Stimulated activated CD8-positive, alpha-beta memory T cell treated with anti-CD3 and anti-CD28 coated beads, Interleukin-12 subunit alpha, Interleukin-12 subunit beta, amount 100 ng/mL, for 24 hours (primary cell): ENCODE data around the gene CHD5.

Experiments used
- DNase-seq: peaks from one replicate; pipeline ENCODE4 v3.0.0-alpha.2; 2020; ENCODE audit errors: extremely low read depth

Gene CHD5

DNA sequence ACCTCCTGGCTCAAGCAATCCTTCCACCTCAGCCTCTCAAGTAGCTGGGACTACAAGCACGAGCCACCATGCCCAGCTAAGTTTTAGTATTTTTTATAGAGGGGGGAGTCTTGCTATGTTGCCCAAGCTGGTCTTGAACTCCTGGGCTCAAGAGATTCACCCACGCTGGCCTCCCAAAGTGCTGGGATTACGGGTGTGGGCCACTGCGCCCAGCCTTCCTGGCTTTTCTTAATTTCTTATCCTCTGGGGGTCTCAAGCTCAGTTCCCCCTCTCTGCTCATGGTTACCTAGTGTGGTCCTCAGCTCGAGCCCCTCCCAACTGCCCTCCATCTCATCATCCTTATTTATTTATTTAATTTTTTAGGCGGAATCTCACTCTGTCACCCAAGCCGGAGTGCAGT is 22.1 kb upstream of the CHD5 start:
- no peak for DNase-seq

DNA sequence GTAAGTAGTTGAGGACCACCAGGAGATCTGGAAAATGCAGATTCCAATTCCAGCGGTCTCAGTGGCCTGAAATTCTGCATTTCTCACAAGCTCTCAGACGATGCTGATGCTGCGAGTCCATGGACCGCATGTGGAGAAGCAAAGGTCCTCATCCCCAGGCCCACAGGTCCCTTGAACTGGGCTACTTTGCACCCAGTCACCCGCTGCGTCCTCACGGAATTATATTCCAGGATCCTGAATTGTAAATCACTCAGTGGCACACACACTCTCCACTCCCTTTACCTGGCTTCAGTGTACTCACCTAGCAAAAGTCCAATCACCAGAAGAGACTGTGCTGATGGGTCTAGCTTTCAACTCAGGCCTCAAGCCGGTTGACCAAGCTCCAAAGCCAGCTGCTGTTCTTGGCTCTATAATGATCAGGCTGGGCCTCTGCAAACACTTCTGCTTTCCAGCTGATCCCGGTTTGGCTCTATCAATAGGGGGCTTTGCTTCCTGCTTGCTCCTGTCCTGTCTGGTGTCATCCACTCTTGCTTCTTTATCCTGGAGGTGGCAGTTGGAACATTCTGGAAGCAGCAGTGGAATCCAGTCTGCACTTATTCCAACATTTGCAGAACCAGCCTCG is 20.2 kb upstream of the CHD5 start:
- DNase-seq = no peak

DNA sequence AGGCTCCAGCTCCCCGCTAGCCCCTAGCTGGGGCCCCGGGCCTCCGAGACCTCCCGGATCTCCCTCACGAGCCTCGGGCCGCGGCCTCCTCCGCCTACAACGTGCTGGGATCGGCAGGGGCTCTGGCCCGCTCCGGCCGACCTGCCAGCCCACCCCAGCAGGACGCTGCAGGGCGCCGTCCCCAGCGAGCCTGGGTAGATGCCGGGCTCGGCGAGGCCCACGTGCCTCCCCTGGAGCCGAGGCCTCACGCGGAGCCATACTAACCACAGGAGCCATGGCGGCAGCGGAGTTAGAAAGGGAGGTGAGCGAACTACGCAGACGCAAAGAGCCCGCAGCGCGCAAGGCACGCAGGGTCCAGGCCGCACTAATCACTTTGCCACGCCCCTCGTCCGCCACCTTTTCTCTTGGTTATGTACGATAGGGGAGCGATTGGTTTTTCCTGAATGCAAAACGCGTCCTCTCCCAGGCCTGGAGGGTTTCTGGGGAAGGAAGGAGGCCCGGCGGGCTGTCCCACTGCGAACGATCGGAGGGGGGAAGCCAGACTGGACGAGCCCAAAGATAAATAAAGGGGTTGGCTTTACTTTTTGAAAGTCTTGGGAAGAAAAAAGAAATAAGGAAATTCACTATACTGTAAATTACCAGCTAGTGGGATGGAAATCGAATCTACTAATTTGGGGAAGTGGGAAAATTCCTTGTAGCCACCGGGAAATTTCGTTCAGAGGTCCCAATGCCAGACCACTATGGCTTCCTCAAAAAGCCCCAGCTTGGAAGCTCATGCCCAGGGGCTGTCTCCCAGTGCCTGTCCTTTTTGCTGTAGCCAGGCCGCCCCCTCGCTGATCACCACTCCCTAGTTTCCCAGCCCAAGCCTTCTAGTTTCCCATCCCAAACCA is 19.4 kb upstream of the CHD5 start, which contains the start of gene RPL22:
TSS of gene RPL22 (minus strand) at position 298 of the 890 bp plus-strand sequence. CDS start at position 276, 22 bp downstream.
- peak; percentile 93 for DNase-seq

DNA sequence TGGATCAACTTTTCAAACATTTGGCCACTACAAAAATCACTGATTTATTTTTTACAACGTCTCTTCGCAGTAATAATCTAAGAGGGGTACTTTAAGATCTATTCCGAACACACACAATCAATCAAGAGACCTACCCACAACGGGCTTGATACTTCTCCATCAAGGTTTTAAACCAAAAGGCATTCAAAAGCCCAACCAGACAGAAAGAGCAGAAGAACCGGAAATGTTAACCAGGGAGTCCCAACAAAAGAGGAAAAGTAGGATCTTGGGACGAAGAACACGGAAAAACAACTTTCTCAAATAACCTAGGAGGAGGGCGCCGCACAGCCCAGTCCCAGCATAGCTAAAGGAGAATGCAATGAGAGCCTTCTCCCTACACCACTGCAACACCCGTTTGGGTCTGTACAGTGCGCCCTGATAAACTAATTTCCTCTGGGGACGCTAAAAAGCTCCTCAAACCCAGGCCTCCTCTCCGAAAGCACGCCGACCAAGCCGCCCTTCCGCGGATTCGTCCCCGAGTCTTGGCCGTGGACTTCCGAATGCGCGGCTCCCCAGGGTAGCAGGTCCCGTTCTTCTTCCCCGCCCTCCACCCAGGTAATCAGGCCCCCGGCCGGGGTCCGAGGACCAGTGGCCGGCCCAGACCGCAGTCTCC is 18.7 kb upstream of the CHD5 start:
- DNase-seq = no peak

DNA sequence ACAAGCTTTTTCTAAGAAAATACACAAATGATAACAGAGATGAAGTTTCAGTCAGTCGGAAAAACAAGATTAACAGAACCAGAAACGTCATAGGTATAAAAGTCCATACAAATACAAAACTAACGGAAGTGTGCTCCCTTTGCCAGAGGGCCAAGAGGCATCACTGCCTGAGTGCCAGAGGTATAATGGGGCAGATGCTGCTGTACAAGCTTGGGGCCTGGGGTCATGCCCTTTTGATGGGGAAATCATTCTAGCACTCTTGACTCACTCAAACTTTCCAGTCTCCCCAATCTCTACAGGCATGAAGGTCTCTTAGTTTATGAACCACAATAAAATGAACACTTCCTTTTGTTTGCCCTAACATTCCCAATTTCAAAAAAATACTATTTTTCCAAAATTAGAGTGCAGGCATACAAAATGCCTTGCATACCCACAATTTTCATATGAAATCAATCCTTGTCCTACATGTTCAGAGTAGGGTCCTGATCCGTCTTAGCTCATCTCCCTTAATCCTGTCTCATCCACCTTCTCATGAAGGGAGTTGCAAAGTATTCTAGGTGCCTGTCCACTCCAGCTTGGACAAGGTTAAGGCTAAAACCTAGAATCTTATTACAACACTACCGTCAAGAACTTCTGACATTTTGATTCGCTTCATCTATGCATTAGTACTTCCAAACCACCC is 17.8 kb upstream of the CHD5 start:
- DNase-seq = no peak

DNA sequence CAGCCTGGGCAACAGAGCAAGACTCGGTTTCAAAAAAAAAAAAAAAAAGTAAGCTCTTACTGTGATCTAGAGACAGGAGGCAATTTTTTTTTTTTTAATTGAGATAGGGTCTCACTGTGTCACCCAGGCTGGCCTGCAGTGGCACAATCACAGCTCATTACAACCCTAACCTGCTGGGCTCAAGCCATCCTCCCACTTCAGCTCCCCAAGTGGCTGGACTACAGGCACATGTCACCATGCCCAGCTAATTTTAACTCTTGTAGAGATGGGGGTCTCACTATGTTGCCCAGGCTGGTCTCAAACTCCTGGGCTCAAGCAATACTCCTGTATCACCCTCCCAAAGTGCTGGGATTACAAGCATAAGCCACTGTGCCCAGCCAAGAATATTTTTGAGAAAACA is 11.8 kb upstream of the CHD5 start:
- DNase-seq = no peak

DNA sequence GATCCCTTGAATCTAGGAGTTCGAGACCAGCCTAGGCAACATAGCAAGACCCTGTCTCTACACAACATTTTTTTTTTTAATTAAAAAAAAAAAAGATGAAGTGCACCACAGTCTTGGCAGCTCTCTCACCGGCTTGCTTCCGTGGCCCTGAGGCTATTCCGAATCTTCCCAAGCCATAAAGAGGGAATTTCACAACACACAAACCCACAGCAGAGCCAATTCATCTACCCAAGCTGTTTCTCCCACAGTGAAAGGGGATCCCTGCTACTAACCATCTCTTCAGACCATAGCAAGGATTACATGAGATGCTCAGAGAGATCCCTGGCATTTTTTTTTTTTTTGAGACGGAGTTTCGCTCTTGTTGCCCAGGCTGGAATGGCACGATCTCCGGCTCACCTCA is 8.3 kb upstream of the CHD5 start:
- DNase-seq = no peak

DNA sequence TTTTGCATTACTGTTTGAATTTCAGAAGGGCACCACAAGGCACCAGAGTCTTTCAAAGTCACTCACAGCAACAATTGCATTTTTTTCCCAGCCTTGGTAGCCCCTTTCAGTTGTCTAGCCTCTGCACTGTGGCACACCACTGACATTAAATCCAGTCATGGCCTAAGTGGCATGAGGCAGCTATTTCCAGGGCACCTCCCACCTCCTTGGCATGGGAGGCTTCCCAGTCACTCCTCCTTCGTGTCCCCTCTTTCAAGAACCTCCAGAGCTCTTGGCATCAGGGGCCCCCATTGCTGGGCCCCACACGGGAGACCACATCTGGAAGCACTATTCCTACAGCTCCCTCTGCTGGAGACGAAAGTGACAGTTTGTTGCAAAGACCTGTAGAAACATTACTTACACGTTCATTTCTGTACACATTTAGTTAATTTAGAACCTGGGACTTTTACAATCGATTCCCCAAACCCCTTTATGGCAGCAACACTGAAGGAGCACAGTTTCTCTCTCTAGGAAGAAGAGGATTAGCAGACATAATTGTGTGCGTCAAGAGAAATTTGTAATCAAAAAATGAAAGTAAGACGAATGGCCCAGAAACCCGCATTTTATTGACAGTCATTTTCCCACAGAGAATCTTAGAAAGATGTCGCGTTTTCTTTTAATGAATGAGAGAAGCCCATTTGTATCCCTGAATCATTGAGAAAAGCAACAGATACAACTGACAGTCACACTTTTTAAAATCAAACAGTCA is 5.7 kb upstream of the CHD5 start:
- no peak for DNase-seq

DNA sequence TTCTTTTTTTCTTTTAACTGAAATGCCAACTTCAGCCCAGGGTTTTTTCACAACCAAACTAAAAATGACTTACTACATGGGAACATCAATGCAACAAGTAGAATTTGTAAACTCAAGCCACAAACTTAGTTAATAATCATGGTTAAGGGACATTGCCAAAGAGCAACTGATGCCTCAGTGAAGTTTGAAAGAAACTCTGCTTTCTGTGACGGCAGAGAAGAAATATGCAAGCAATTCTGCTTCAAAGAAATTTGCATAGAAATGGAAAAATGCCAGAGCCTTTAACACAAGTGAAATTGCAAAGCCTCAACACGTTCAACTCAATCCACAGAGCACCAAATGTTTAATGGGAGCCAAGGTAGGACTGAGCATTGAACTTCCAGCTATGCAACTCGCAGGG is 5.0 kb upstream of the CHD5 start:
- no peak for DNase-seq

DNA sequence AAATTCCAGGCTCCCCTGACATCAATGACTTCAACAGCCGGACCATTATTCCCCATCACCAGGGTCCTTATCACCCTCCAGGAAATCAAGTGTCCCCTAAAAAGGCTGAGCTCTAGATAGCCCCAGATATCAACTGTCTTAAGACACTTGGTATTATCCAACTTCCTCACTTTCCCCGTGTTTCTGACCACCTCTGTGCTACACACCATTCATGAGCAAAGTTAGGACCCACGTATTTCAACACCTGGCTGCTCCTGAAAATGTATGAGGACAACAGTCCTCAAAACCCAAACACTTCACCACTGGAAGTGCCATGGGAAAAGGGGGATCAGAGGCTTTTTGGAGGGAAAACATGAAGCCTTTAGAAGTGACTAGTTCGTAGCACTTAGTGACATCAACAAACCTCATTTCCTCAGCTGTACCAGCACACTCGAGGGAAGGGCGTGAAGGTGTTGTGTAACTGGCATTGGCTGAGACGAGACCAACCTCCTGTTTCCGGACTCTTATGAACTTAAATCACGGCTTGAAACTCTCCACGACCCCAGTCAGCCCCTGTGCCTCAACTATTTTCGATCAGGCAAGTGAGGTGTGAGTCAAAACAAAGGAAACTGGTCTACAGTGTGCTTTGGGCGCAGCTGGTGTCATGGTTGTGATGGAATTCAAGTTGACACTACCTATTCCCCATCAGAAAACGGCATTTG is 4.1 kb upstream of the CHD5 start:
- DNase-seq = no peak

DNA sequence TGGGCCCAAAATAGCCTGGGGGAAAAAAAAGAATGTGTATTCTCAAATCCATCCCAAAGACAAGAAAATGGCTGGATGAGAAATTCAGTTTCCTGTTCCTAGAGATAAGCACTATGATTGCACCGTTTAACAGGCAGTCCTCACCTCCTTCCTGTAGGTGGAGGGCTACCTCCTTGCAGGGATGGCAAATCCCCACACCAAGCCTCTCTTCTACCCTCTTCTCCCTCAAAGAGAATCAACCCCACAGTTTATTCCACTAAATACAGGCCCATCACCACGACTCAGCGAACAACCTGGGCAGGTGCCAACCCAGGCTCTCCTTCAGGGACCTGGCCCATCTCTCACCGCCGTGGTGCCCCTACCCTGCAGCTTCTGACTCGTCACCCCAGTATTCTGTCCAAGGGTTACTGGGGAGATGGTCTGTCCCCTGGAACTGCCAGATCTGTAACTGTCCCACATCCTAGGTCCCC is 3.4 kb upstream of the CHD5 start:
- no peak for DNase-seq

DNA sequence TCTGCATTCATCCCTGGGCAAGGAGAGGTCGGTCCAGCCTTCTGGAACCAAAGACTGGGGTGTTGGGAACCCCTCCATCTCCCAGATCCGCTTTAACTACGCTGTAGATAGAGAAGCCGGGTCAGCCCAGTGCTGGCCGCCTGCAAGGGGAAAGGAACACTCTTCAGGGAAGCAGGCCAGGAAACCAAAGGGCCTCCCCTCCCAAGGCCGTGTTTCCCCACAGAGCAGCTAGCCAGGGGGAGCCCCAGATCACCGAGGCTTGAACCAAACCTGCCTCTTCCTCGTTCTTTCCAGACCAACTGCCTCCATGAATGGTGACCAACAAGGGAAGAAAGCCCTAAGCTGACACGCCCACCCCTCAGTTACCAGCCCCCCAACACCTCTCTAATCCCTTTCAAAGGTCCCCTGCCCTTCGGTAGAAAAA is 1.2 kb upstream of the CHD5 start:
- DNase-seq = no peak

DNA sequence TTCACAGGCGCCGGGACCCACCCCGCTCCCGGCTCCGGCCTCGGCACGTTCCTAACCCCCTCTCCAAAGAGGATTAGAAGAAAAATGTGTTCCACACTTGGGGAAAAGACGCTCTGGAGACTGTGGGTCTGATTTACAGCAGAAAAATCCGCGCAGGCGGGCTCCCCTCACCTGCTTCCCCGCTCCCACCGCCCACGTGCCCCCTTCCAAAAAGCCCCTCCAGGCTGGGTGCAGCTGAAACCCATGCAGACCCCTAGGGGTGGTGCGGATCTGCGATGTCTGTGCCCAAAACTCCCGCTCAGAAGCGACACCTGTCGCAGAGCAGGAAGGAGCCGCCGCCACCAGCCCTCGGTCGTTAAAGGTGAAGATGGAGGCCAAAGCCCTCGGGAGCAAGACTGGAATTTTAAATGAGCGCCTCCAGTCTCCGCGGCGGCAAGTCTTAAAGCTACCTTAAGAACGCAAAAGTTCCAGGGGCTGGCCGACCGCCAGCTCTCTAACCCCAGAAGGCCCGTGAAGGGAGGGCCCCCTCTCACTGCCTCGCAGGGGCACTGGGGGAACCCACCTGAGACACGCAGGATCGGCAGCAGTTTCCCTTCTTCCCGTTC is 688 bp upstream of the CHD5 start:
- DNase-seq = no peak

DNA sequence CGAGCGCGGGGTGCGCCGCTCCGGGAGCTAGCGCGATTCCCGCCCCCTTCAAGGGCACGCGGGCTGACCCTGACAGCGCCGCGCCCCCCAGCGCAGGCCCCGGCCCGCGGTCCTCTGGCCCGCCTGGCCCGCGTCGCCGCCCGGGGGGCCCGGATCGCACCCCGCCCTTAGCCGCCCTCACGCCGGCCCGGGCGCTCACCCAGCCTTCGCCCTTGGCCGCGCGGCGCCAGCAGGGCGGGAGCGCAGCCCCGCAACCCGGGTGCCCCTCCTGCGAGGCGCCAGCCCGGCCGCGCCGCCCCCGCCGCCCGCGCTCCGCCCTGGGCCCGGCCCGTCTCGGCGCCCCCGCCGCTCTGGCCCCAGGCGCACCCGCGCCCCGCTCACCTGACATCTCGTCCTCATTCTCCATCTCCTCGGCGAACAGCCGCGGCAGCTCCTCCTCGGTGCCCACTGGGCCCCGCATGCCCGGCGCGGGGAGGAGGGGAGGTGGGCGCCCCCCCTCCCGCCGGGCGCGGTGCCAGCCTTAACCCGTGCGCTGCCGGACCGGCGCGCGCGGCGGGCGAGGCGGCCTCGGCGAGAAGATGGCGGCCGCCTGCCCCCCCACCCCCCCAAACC is 451 bp downstream of the CHD5 start:
- DNase-seq = no peak

DNA sequence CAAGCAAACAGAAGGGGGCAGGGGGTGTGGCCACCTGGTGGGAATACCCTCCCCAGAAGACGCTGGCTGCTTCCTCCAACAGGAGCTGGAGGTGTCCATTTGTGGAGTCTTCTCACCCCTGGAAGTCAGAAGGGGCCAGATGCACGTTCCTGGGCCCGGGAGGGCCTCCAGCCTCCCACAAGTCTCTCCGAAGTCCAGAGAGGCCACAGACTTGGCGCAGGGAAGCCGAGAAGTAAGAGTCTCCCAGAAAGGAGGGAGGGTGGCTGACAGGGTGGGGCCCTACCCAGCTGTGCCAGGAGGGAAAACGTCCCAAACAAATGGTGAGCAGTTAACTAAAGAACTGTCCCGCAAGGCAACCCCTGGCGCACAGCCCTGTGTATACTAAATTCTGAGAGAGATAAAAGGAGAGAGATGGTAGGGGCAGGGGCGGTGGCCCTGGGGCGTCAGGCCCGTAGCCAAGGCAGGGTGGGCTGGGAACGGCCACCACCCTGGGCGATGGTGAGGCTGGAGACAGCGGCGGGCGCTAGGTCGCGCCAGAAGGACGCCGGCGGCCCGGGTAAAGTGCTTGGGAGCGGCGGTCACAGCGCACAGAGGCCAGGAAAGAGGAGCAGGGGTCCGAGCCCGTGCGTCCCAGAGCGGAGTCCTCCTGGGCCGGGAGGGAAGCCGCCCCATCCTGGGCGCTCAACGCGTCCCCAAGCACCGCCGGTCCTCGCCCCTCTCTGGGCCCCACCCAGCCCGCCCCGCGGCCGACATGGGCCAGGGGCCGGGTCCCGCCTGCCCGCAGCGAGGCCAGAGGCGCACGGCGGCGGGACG is 1.2 kb downstream of the CHD5 start:
- DNase-seq = no peak

DNA sequence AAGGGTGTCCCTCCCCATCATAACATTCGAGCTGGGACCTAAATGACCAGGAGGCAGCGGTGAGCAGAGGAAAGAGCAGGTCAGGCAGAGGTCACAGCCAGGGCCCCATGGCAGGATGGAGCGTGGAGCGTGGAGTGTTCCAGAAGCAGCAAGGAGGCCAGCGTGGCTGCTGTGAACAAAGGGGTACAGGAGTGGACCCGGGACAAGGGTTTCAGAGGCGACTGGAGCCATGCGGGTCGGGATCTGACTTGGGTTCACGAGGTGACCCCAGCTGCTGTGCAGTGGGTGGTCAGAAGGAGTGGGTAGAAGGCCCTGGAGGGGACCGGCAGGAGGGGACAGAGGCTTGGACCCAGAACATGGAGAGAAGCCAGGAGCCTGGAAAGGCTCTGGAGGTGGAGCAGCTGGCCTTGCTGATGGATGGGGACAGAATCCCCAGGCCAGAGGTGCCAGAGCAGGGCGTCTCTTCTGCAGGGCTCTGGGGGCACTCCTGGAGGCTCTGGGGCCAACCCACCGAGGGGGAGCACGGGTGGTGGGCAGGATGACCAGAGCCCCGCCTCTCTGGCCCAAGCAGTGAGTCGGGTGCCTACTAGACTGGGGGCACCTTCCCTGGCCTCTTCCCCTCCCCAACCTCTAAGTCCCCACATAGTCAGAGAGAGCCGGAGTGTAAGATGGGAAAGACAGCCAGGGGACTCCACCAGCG is 2.3 kb downstream of the CHD5 start:
- DNase-seq = no peak

DNA sequence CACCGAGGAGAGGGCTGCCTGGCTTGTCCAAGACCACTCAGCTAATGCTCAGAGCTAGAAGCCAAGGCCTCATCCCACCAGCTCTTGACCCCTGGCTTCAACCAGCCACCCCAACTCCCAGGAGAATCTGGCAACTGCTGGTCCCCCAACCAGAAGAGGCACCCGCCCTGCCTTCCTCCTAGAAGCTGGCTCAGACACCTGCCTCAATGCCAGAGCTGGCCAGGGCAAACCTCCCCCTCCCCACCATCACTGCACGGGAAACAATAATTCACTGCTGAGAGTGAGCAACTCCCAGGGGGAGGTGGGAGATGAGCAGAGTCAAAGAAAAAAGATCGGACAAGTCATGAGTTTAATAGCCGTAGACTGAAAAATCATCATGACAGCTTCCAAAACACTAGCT is 3.3 kb downstream of the CHD5 start:
- DNase-seq = no peak

DNA sequence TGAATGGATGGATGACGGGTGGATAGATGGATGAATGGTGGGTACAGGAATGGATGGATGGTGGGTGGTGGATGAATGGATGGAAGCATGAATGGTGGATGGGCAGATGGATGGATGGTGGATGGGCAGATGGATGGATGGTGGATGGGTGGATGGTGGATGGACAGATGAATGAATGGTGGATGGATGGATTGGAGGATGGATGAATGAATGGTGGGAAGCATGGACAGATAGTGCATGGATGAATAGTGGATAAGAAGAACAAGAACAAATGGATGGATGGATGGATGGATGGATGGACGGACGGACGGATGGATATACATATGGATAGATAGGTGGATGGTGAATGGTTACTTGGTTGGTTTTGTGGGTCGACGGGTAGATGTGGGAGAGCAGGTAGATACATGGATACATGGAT is 4.7 kb downstream of the CHD5 start:
- DNase-seq = no peak
